Subcutaneous abdominal adipose tissue (tissue), 5 donors: ENCODE measurements around the gene ATP11A.
"Not testable (repeated sequence)": the region's sequence is repeated elsewhere in the genome, so short reads cannot be mapped to it uniquely, and the experiment has no call there.

Experiments
- H3K27ac ChIP-seq: one replicate; pipeline ENCODE4 v1.7.0; 2013; ENCODE audit warnings: low read depth, mild to moderate bottlenecking, inconsistent platforms, low read length, moderate library complexity
- H3K27me3 ChIP-seq, 5 donors: one replicate each; pipeline ENCODE4 v1.7.0; 2013; ENCODE audit warnings: low read length in 5 of 5, inconsistent platforms in 1 of 5; ENCODE audit not compliant: control insufficient read depth in 5 of 5, insufficient read depth in 4 of 5
- H3K36me3 ChIP-seq, 5 donors: one replicate each; pipeline ENCODE4 v1.7.0; 2013; ENCODE audit warnings: low read length in 5 of 5; ENCODE audit not compliant: control insufficient read depth in 5 of 5, insufficient read depth in 5 of 5
- H3K4me1 ChIP-seq, 5 donors: one replicate each; pipeline ENCODE4 v1.7.0; 2013; ENCODE audit warnings: low read length in 5 of 5, mild to moderate bottlenecking in 3 of 5, moderate library complexity in 1 of 5; ENCODE audit not compliant: control insufficient read depth in 5 of 5, insufficient read depth in 5 of 5
- H3K4me3 ChIP-seq, 5 donors: one replicate each; pipeline ENCODE4 v1.7.0; 2013; ENCODE audit warnings: low read length in 5 of 5, low read depth in 1 of 5
- H3K9ac ChIP-seq, 5 donors: one replicate each; pipeline ENCODE4 v1.7.0; 2013; ENCODE audit warnings: low read length in 5 of 5, mild to moderate bottlenecking in 4 of 5, moderate library complexity in 3 of 5
- H3K9me3 ChIP-seq, 5 donors: one replicate each; pipeline ENCODE4 v1.7.0; 2013; ENCODE audit warnings: low read length in 5 of 5; ENCODE audit not compliant: control insufficient read depth in 5 of 5
- donor health status: healthy.
- donor health status: healthy.
- donor health status: healthy.
- donor health status: healthy.
- donor health status: healthy.

Gene ATP11A

GRCh38 chr13:112786810-112787209, 97.0 kb downstream of the ATP11A start:
- H3K36me3 ChIP-seq: peaks cover 0 to 34% (median 16%) of the 10 kb centered on the region in 5 donors
- not testable (repeated sequence) for H3K27ac ChIP-seq, H3K4me3 ChIP-seq, H3K9ac ChIP-seq, H3K27me3 ChIP-seq, H3K9me3 ChIP-seq
- H3K4me1 ChIP-seq: peaks cover 0 to 14% (median 5%) of the 10 kb centered on the region in 5 donors

- H3K27ac ChIP-seq: no peak overlapping the region
- no peaks in the 10 kb centered on the region for H3K27me3 ChIP-seq
- H3K4me1 ChIP-seq: peaks cover 0 to 12% (median 0%) of the 10 kb centered on the region in 5 donors
- no peaks in the 10 kb centered on the region for H3K9me3 ChIP-seq
- H3K9ac ChIP-seq: no peak overlapping the region
- H3K4me3 ChIP-seq: no peak overlapping the region
- peaks cover 0 to 25% (median 9%) of the 10 kb centered on the region in 5 donors for H3K36me3 ChIP-seq
Observed at GRCh38 chr13:112790735-112791641, 101.2 kb downstream of the ATP11A start.

GRCh38 chr13:112791663-112792440, 102.0 kb downstream of the ATP11A start:
- H3K4me3 ChIP-seq: no peak overlapping the region
- H3K4me1 ChIP-seq: peaks cover 0 to 12% (median 0%) of the 10 kb centered on the region in 5 donors
- no peaks in the 10 kb centered on the region for H3K27me3 ChIP-seq
- H3K27ac ChIP-seq: no peak overlapping the region
- no peak overlapping the region for H3K9ac ChIP-seq
- peaks cover 0 to 20% (median 6%) of the 10 kb centered on the region in 5 donors for H3K36me3 ChIP-seq
- H3K9me3 ChIP-seq: no peaks in the 10 kb centered on the region

- Histone ChIP-seq H3K9ac (no peak overlapping the region), H3K9me3 (no peaks in the 10 kb centered on the region), H3K36me3 (peaks cover 0 to 20% (median 6%) of the 10 kb centered on the region in 5 donors), H3K27ac (no peak overlapping the region), H3K4me3 (no peak overlapping the region), H3K27me3 (no peaks in the 10 kb centered on the region), H3K4me1 (peaks cover 0 to 12% (median 0%) of the 10 kb centered on the region in 5 donors)
Observed at GRCh38 chr13:112792511-112792910, 102.7 kb downstream of the ATP11A start.

- Histone ChIP-seq H3K4me3 (no peak overlapping the region), H3K27ac (no peak overlapping the region), H3K4me1 (peaks cover 0 to 12% (median 0%) of the 10 kb centered on the region in 5 donors), H3K36me3 (peaks cover 0 to 15% (median 5%) of the 10 kb centered on the region in 5 donors), H3K9me3 (no peaks in the 10 kb centered on the region), H3K27me3 (no peaks in the 10 kb centered on the region), H3K9ac (no peak overlapping the region)
Observed at GRCh38 chr13:112793545-112794445, 104.0 kb downstream of the ATP11A start.

GRCh38 chr13:112795277-112795676, 105.4 kb downstream of the ATP11A start:
- peaks cover 0 to 12% (median 0%) of the 10 kb centered on the region in 5 donors for H3K4me1 ChIP-seq
- H3K9ac ChIP-seq: no peak overlapping the region
- no peaks in the 10 kb centered on the region for H3K9me3 ChIP-seq
- no peak overlapping the region for H3K27ac ChIP-seq
- no peak overlapping the region for H3K4me3 ChIP-seq
- H3K36me3 ChIP-seq: peaks cover 0 to 9% (median 0%) of the 10 kb centered on the region in 5 donors
- H3K27me3 ChIP-seq: no peaks in the 10 kb centered on the region

- H3K4me1 ChIP-seq: peaks cover 0 to 12% (median 0%) of the 10 kb centered on the region in 5 donors
- H3K4me3 ChIP-seq: no peak overlapping the region
- no peaks in the 10 kb centered on the region for H3K9me3 ChIP-seq
- no peaks in the 10 kb centered on the region for H3K27me3 ChIP-seq
- H3K9ac ChIP-seq: no peak overlapping the region
- H3K27ac ChIP-seq: no peak overlapping the region
- H3K36me3 ChIP-seq: peaks cover 0 to 6% (median 0%) of the 10 kb centered on the region in 5 donors
Observed at GRCh38 chr13:112796190-112796915, 106.5 kb downstream of the ATP11A start.

- Histone ChIP-seq H3K4me1 (no peaks in the 10 kb centered on the region), H3K9me3 (no peaks in the 10 kb centered on the region), H3K36me3 (no peaks in the 10 kb centered on the region), H3K4me3 (no peak overlapping the region), H3K27me3 (no peaks in the 10 kb centered on the region), H3K27ac (no peak overlapping the region), H3K9ac (no peak overlapping the region)
Observed at GRCh38 chr13:112799394-112799793, 109.6 kb downstream of the ATP11A start.

GRCh38 chr13:112800057-112800456, 110.2 kb downstream of the ATP11A start:
- Histone ChIP-seq H3K4me3 (no peak overlapping the region), H3K36me3 (no peaks in the 10 kb centered on the region), H3K9ac (no peak overlapping the region), H3K9me3 (no peaks in the 10 kb centered on the region), H3K4me1 (no peaks in the 10 kb centered on the region), H3K27ac (no peak overlapping the region), H3K27me3 (no peaks in the 10 kb centered on the region)
